HG02970 (cell line): ENCODE measurements around the gene KIFAP3.

ENCODE experiments used
- ATAC-seq: cut with Tn5 transposase; IDR thresholded peaks from one replicate; pipeline ENCODE4 v1.9.1; 2021; ENCODE audit warnings: mild to moderate bottlenecking, moderate library complexity, moderate number of reproducible peaks; ENCODE audit not compliant: unreplicated experiment, low FRiP score

Gene KIFAP3

GRCh38 chr1:169999331-169999741 lies 75.2 kb downstream of the KIFAP3 start:
- ATAC-seq: no peak

GRCh38 chr1:169995993-169996392 lies 78.5 kb downstream of the KIFAP3 start:
- no peak for ATAC-seq

DNA sequence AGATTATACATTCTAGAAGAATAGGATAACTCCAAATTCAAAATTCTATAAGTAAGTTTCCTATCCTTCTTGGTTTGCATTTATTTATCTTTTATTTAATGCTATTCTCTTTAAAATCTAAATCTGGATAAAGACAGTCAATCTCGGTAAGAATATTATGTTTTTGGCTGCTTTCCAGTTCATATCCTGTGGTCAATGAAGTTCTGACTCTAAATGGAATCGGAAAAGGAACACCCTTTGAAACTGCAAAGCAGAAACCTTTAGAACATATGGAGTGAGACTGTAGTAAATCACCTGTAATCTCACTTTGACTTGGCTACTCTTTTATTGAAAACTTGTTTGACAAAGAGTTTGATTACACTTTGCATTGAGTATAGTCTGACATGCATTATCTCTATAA lies 85.2 kb downstream of the KIFAP3 start:
- ATAC-seq: no peak

- ATAC-seq: no peak
Measured at GRCh38 chr1:169985757-169986156, 88.7 kb downstream of the KIFAP3 start.

DNA sequence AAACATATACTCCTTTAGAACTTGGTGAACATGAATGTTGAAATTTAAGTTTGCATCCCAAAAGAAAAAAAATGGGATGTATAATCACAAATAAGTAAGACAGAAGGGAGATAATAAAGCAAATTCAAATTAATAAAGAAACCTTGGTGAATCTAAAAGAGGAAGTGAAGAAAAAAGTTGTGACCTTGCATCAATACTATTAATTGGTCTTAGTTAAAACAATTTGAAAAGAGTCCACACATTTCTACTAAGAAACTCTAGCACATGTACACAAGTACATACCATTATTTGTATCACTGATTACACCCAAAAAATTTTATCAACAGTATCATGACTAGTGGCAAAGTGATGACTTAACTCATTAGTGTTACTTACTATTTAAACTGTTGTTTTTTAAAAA lies 100.4 kb downstream of the KIFAP3 start:
- no peak for ATAC-seq

GRCh38 chr1:169970114-169970513 lies 104.4 kb downstream of the KIFAP3 start:
- no peak for ATAC-seq

GRCh38 chr1:169968174-169968573 lies 106.3 kb downstream of the KIFAP3 start:
- no peak for ATAC-seq

DNA sequence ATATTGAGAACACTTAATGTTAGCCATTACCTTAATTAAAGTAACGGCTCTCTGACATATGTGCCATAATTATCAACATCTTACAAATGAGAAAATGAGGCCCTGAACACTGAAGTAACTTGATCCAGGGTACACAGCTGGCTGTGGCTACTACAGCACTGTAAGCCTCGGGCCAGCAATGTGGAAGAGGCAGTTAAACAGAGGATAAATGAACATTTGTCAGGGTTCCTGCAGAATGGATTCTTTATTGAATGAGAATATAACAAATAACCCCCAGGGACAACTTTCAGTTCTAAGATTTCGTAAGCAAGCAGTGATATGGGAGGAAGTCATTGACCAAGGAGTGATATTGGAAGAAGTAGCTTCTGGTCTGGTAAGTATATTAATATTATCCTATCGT lies 110.3 kb downstream of the KIFAP3 start:
- ATAC-seq: no peak

- no peak for ATAC-seq
Measured at GRCh38 chr1:169959686-169960085, 114.8 kb downstream of the KIFAP3 start.

DNA sequence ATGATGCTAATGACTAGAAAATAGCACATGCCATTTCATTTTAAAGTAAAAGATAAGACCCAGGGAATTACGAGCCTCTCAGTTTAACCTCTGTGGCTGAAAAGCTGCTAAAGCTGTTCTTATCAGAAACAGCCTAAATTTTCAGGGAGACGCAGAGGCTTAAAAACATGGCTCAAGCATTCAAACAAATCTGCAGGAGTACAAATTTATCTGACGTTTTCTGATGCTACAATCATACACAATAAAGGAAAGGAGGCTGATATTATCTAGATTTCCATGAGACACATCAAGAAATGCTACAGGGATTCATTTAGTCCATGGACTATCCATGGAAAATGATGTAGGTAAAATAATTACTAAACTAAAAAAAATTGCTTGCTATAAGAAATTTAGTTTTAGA lies 115.5 kb downstream of the KIFAP3 start:
- ATAC-seq: no peak

DNA sequence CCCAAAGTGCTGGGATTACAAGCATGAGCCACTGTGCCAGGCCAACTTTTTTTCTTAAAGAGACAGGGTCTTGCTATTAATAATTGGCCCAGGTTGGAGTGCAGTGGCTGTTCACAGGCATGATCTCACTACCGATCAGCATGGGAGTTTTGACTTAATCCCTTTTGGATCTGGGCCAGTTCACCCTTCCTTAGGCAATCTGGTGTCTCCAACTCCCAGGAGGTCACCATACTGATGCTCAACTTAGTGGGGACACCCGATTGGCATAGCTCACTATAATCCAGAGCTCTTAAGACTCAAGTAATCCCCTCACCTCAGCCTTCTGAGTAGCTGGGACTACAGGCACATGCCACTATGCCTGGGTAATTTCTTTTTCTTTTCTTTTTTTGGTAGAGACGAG lies 116.6 kb downstream of the KIFAP3 start:
- ATAC-seq: no peak

DNA sequence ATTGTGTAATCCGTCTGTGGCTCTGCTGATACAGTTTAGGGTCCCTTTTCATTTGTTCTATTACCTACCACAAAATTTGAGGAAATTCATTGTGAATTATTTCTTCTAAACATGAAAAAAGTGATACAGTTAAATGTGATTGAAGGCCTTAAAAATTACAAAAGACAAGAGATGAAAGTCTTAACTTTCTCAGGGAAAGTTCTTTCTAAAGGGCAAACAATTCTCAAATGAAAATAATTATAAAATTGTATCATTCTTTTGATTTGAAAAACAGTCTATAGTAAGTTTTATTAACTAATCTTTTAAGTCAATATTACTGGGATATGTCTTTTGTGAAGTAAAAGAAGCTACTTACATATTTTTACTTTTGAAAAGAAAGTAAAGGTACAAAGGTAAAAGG lies 123.4 kb downstream of the KIFAP3 start:
- ATAC-seq: no peak

GRCh38 chr1:169949139-169949538 lies 125.4 kb downstream of the KIFAP3 start:
- no peak for ATAC-seq

DNA sequence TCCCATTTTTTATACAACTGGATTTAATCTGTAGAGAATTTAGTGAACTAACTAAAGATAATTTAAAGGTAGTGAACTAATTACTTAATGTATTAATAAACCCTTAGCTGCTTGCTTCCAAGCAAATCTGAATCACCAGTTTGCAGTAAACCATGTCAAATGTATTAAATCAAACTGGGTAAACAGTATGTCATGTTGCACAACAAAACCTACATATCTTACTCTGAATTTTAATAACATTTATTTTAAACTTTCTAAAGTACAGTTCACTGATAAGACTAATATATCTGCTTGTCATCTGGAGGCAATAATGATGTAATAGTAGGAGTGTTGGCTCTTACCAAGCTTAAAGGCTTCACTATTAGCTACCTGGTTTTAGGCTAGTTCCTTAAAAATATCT lies 128.3 kb downstream of the KIFAP3 start:
- no peak for ATAC-seq

- no peak for ATAC-seq
Measured at GRCh38 chr1:169945181-169945580, 129.3 kb downstream of the KIFAP3 start.

DNA sequence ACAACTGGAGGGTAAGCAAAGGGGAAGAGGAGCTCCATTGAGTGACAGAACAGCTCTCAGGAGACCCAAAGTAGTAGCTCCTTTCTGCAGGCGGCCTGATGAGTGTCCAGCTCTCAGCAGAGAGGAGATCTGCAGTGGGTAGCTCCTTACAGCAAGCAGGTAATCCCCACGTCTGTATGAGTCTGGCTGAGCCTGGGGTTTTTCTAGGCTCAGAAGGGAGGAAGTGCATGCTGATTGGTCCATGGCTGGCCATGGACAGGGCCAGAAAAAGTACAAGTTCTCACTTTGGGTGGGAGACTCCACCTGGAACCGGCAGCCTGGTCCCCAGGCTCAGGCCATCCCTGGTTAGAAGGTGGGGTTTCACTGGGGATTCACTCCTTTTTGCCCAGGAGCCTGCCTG lies 129.9 kb downstream of the KIFAP3 start:
- ATAC-seq: no peak

GRCh38 chr1:169943963-169944526 lies 130.4 kb downstream of the KIFAP3 start:
- ATAC-seq: no peak

GRCh38 chr1:169941982-169942830 lies 132.3 kb downstream of the KIFAP3 start:
- ATAC-seq: no peak

- no peak for ATAC-seq
Measured at GRCh38 chr1:169933984-169934725, 140.3 kb downstream of the KIFAP3 start.

GRCh38 chr1:169931795-169932231 lies 142.7 kb downstream of the KIFAP3 start:
- ATAC-seq: no peak

DNA sequence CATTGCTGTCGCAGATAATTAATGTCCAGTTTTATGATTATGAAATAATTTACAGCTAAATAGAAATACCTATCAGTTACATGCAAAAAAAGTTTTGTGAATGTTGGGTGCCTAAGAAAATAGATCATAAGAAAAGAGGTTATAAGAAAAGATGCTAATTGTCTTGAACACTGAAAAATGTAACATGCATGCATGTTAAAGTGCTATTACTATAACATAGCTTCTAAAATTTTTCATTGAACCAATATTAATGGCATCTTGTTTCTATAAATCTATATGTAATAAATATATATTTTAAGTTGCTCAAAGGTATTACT lies 145.3 kb downstream of the KIFAP3 start:
- ATAC-seq: no peak
